Parathyroid adenoma (tissue), 2 donors: ENCODE measurements around the gene SEMA4B.

ENCODE experiments used
- H2AFZ ChIP-seq: fragments of 300-600 bp; sonication (generic); one replicate; pipeline ENCODE4 v1.7.0; 2017; ENCODE audit warnings: antibody characterized with exemption, mild to moderate bottlenecking
- H3K27ac ChIP-seq: fragments of 300-600 bp; sonication (generic); one replicate; pipeline ENCODE4 v1.7.0; 2017
- H3K27me3 ChIP-seq: fragments of 300-600 bp; sonication (generic); one replicate; pipeline ENCODE4 v1.7.0; 2017; ENCODE audit warnings: low read length; ENCODE audit not compliant: control insufficient read depth, insufficient read depth
- H3K36me3 ChIP-seq: fragments of 300-600 bp; sonication (generic); one replicate; pipeline ENCODE4 v1.7.0; 2017; ENCODE audit warnings: low read length; ENCODE audit not compliant: control insufficient read depth, insufficient read depth
- H3K4me1 ChIP-seq: fragments of 300-600 bp; sonication (generic); one replicate; pipeline ENCODE4 v1.7.0; 2017; ENCODE audit warnings: control low read depth
- H3K4me2 ChIP-seq: fragments of 300-600 bp; sonication (generic); one replicate; pipeline ENCODE4 v1.7.0; 2017; ENCODE audit warnings: low read length
- H3K4me3 ChIP-seq: fragments of 300-600 bp; sonication (generic); one replicate; pipeline ENCODE4 v1.7.0; 2017; ENCODE audit warnings: low read depth, low read length
- H3K79me2 ChIP-seq: fragments of 300-600 bp; sonication (generic); one replicate; pipeline ENCODE4 v1.7.0; 2017; ENCODE audit warnings: control low read depth
- H3K9ac ChIP-seq: fragments of 300-600 bp; sonication (generic); one replicate; pipeline ENCODE4 v1.7.0; 2017; ENCODE audit warnings: mild to moderate bottlenecking
- H3K9me3 ChIP-seq: fragments of 300-600 bp; sonication (generic); one replicate; pipeline ENCODE4 v1.7.0; 2017; ENCODE audit warnings: low read length; ENCODE audit not compliant: control insufficient read depth
- CTCF ChIP-seq: fragments of 300-600 bp; sonication (generic); IDR thresholded peaks from one replicate; pipeline ENCODE4 v1.7.0; 2017; ENCODE audit warnings: antibody characterized with exemption, mild to moderate bottlenecking
- donor health status: primary hyperparathyroidism.

SEMA4B gene

GRCh38 chr15:90191344-90191687 is 9.8 kb upstream of the SEMA4B start:
- no peak overlapping the region for H3K9ac ChIP-seq
- TF ChIP-seq CTCF: no peak
- H3K9me3 ChIP-seq: no peaks in the 10 kb centered on the region
- no peak overlapping the region for H2AFZ ChIP-seq
- peaks cover 8% of the 10 kb centered on the region for H3K4me1 ChIP-seq
- H3K27me3 ChIP-seq: no peaks in the 10 kb centered on the region
- H3K4me2 ChIP-seq: peak overlapping the region; percentile 9
- H3K79me2 ChIP-seq: no peaks in the 10 kb centered on the region
- peak overlapping the region; percentile 68 for H3K27ac ChIP-seq
- no peaks in the 10 kb centered on the region for H3K36me3 ChIP-seq
- no peak overlapping the region for H3K4me3 ChIP-seq

GRCh38 chr15:90191794-90192509 is 9.2 kb upstream of the SEMA4B start:
- Histone ChIP-seq H3K4me2 (peak overlapping the region; percentile 9), H3K4me1 (peaks cover 8% of the 10 kb centered on the region), H3K36me3 (no peaks in the 10 kb centered on the region), H3K9me3 (no peaks in the 10 kb centered on the region), H3K27me3 (no peaks in the 10 kb centered on the region), H3K9ac (no peak overlapping the region), H2AFZ (no peak overlapping the region), H3K4me3 (no peak overlapping the region), H3K79me2 (peaks cover 2% of the 10 kb centered on the region), H3K27ac (peak overlapping the region; percentile 68)
- no peak for TF ChIP-seq CTCF

GRCh38 chr15:90192961-90193786 is 8.0 kb upstream of the SEMA4B start:
- no peak overlapping the region for H3K9ac ChIP-seq

GRCh38 chr15:90194655-90195054 is 6.5 kb upstream of the SEMA4B start:
- no peak overlapping the region for H3K4me2 ChIP-seq
- no peak overlapping the region for H3K27ac ChIP-seq
- no peak for TF ChIP-seq CTCF
- H3K27me3 ChIP-seq: no peaks in the 10 kb centered on the region
- H3K36me3 ChIP-seq: no peaks in the 10 kb centered on the region
- H3K9ac ChIP-seq: no peak overlapping the region
- peaks cover 8% of the 10 kb centered on the region for H3K4me1 ChIP-seq
- H3K79me2 ChIP-seq: peaks cover 3% of the 10 kb centered on the region
- H3K4me3 ChIP-seq: no peak overlapping the region
- no peak overlapping the region for H2AFZ ChIP-seq
- H3K9me3 ChIP-seq: no peaks in the 10 kb centered on the region

More at GRCh38 chr15:90192961-90193786, 8.0 kb upstream of the SEMA4B start:
- Histone ChIP-seq H3K4me2 (no peak overlapping the region), H3K36me3 (no peaks in the 10 kb centered on the region), H3K4me3 (no peak overlapping the region), H3K4me1 (peaks cover 8% of the 10 kb centered on the region), H2AFZ (no peak overlapping the region), H3K27me3 (no peaks in the 10 kb centered on the region), H3K9me3 (no peaks in the 10 kb centered on the region), H3K27ac (peak overlapping the region; percentile 68), H3K79me2 (peaks cover 3% of the 10 kb centered on the region)
- TF ChIP-seq CTCF: no peak
